ENCODE measurements around the gene HES1. TPM values are rescaled to one million over a fixed set of nuclear protein-coding genes. Genes with fewer than 3 reads are reported as not detected.
A peak's percentile ranks its signal among the peaks of the same experiment; 100 is the strongest.

Gene HES1
- total and polyA plus RNA-seq, 9 of the 15 experiments (the other 6 are each of a cell fraction or from before 2014, with no cell fraction given), result 3.4 to 37.0 (median 19.3) TPM

DNA sequence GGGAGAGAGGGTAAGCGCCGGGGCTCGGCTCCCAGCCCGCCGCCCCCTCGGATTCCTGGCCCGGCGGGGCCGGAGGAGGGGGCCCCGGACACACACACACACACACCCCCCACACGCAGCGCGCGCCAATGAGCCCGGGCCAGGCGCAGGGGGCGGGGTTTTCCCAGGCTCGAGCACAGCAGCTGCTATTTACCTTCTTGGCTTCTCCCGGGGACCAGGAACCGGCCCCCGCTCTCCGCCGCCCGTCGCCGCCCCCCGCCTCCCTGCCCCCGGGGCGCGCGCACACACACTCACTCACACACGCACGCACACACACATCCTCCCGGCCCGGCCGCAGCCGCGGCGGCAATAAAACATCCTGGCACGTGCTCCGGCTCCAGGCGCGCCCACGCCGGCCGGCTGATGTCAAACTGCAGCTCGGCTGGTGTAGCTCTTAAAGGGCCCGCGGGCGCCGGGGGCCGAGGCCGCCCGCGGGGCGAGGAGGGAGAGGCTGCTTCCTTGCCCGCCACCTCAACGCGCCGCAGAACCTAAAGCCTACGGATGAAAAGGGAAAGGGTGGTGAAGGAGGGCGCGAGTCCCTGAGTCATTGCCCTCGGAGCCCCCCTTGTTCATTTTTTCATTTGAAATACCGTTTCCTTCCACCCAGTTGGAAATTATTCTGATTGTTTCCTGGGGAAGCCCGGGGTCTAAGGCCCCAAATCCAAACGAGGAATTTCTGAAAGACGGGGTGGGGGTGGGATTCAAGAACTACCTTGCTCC, 1.0 kb upstream of the HES1 start (continued):
- no peak for TF ChIP-seq SMAD1 (IDR thresholded peaks at IDR 0.05; ENCODE audit: low read depth, low read length, partially characterized antibody)
- TF ChIP-seq MCM3 (IDR thresholded peaks at IDR 0.05), result no peak
- TF ChIP-seq E2F3 (CRISPR knock-in tag; IDR thresholded peaks at IDR 0.05), result no peak
- TF ChIP-seq, protein P1, sequence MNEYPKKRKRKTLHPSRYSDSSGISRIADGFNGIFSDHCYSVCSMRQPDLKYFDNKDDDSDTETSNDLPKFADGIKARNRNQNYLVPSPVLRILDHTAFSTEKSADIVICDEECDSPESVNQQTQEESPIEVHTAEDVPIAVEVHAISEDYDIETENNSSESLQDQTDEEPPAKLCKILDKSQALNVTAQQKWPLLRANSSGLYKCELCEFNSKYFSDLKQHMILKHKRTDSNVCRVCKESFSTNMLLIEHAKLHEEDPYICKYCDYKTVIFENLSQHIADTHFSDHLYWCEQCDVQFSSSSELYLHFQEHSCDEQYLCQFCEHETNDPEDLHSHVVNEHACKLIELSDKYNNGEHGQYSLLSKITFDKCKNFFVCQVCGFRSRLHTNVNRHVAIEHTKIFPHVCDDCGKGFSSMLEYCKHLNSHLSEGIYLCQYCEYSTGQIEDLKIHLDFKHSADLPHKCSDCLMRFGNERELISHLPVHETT (CRISPR knock-in tag; conservative IDR thresholded peaks at IDR 0.05 in 1 of 2, IDR thresholded peaks at IDR 0.05 in 1 of 2), result peak in 1 of 2 experiments; percentile 98; a peak in 2 of 4 replicates
- TF ChIP-seq, protein P2, sequence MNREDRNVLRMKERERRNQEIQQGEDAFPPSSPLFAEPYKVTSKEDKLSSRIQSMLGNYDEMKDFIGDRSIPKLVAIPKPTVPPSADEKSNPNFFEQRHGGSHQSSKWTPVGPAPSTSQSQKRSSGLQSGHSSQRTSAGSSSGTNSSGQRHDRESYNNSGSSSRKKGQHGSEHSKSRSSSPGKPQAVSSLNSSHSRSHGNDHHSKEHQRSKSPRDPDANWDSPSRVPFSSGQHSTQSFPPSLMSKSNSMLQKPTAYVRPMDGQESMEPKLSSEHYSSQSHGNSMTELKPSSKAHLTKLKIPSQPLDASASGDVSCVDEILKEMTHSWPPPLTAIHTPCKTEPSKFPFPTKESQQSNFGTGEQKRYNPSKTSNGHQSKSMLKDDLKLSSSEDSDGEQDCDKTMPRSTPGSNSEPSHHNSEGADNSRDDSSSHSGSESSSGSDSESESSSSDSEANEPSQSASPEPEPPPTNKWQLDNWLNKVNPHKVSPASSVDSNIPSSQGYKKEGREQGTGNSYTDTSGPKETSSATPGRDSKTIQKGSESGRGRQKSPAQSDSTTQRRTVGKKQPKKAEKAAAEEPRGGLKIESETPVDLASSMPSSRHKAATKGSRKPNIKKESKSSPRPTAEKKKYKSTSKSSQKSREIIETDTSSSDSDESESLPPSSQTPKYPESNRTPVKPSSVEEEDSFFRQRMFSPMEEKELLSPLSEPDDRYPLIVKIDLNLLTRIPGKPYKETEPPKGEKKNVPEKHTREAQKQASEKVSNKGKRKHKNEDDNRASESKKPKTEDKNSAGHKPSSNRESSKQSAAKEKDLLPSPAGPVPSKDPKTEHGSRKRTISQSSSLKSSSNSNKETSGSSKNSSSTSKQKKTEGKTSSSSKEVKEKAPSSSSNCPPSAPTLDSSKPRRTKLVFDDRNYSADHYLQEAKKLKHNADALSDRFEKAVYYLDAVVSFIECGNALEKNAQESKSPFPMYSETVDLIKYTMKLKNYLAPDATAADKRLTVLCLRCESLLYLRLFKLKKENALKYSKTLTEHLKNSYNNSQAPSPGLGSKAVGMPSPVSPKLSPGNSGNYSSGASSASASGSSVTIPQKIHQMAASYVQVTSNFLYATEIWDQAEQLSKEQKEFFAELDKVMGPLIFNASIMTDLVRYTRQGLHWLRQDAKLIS (CRISPR knock-in tag; IDR thresholded peaks at IDR 0.05), result no peak; the same call in 1 of the 2 replicates
- peak; percentile 92 for TF ChIP-seq EP400 (IDR thresholded peaks at IDR 0.05)
- TF ChIP-seq, protein P3, sequence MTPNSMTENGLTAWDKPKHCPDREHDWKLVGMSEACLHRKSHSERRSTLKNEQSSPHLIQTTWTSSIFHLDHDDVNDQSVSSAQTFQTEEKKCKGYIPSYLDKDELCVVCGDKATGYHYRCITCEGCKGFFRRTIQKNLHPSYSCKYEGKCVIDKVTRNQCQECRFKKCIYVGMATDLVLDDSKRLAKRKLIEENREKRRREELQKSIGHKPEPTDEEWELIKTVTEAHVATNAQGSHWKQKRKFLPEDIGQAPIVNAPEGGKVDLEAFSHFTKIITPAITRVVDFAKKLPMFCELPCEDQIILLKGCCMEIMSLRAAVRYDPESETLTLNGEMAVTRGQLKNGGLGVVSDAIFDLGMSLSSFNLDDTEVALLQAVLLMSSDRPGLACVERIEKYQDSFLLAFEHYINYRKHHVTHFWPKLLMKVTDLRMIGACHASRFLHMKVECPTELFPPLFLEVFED (CRISPR knock-in tag; conservative IDR thresholded peaks at IDR 0.05), result no peak
- TF ChIP-seq NFE2L1 (tag; IDR thresholded peaks at IDR 0.05; ENCODE audit: borderline replicate concordance, low read depth), result no peak
- no peak for TF ChIP-seq SNRNP70 (optimal IDR thresholded peaks at IDR 0.05; ENCODE audit: low read depth, low read length)
- TF ChIP-seq, protein P4, sequence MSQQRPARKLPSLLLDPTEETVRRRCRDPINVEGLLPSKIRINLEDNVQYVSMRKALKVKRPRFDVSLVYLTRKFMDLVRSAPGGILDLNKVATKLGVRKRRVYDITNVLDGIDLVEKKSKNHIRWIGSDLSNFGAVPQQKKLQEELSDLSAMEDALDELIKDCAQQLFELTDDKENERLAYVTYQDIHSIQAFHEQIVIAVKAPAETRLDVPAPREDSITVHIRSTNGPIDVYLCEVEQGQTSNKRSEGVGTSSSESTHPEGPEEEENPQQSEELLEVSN (IDR thresholded peaks at IDR 0.05; ENCODE audit: borderline replicate concordance in 1 of 2, extremely low read depth in 1 of 2, insufficient read depth in 1 of 2, insufficient read length in 1 of 2, low read depth in 1 of 2, low read length in 1 of 2, poor library complexity in 1 of 2, severe bottlenecking in 1 of 2), result peak; percentile 90 to 96
- TF ChIP-seq GATA2 (CRISPR knock-in tag; IDR thresholded peaks at IDR 0.05), result no peak
- no peak for TF ChIP-seq HDGF (IDR thresholded peaks at IDR 0.05)
- no peak for TF ChIP-seq MED1 (CRISPR knock-in tag; IDR thresholded peaks at IDR 0.05; ENCODE audit: borderline replicate concordance)
- TF ChIP-seq HLTF (IDR thresholded peaks at IDR 0.05), result no peak; the same call in 1 of the 2 replicates
- TF ChIP-seq, protein P5, sequence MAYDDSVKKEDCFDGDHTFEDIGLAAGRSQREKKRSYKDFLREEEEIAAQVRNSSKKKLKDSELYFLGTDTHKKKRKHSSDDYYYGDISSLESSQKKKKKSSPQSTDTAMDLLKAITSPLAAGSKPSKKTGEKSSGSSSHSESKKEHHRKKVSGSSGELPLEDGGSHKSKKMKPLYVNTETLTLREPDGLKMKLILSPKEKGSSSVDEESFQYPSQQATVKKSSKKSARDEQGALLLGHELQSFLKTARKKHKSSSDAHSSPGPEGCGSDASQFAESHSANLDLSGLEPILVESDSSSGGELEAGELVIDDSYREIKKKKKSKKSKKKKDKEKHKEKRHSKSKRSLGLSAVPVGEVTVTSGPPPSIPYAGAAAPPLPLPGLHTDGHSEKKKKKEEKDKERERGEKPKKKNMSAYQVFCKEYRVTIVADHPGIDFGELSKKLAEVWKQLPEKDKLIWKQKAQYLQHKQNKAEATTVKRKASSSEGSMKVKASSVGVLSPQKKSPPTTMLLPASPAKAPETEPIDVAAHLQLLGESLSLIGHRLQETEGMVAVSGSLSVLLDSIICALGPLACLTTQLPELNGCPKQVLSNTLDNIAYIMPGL (CRISPR knock-in tag; IDR thresholded peaks at IDR 0.05), result no peak
